Skeletal muscle satellite cell (primary cell): ENCODE results near the gene GFRA1.

Experiments
- H3K27me3 ChIP-seq: 2 replicates; pipeline ENCODE4 v1.7.0; 2013; ENCODE audit warnings: low read length; ENCODE audit not compliant: control insufficient read depth, insufficient read depth
- H3K36me3 ChIP-seq: 2 replicates; pipeline ENCODE4 v1.7.0; 2013; ENCODE audit warnings: mild to moderate bottlenecking, control low read depth, low read length; ENCODE audit not compliant: insufficient read depth
- H3K4me1 ChIP-seq: 2 replicates; pipeline ENCODE4 v1.7.0; 2013; ENCODE audit warnings: low read length; ENCODE audit not compliant: control insufficient read depth, insufficient read depth
- H3K4me2 ChIP-seq: 2 replicates; pipeline ENCODE4 v1.7.0; 2013; ENCODE audit warnings: mild to moderate bottlenecking, low read length
- H3K4me3 ChIP-seq: 2 replicates; pipeline ENCODE4 v1.7.0; 2013; ENCODE audit warnings: low read length
- H3K9ac ChIP-seq: 2 replicates; pipeline ENCODE4 v1.7.0; 2013; ENCODE audit warnings: mild to moderate bottlenecking, low read depth, low read length, moderate library complexity
- H3K9me3 ChIP-seq: replicated peaks from 2 replicates; pipeline ENCODE4 v1.7.0; 2013; ENCODE audit warnings: mild to moderate bottlenecking, control low read depth, low read length

Gene GFRA1

DNA sequence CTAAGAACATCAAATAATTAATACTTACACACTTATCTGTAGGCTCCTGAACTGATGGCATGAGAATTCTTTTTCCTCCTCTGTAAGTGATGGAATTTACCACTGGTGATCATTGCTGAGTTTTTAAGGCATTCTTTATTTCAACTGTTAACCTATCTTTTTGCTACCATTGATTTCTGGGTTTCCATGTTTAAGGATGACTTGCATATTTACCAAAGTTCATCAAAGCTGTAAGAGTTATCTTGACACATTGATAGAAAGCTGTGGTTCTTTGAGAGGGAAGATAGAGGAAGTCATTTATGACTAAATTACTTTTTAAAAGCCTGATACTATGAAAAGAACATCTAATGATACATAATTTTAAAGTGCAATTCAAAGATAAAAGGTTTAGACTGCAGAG, 19.5 kb upstream of the GFRA1 start:
- H3K9me3 ChIP-seq: no peaks in the 10 kb centered on the region
- no peak overlapping the region for H3K9ac ChIP-seq
- H3K36me3 ChIP-seq: no peaks in the 10 kb centered on the region
- no peaks in the 10 kb centered on the region for H3K27me3 ChIP-seq
- no peaks in the 10 kb centered on the region for H3K4me1 ChIP-seq
- H3K4me2 ChIP-seq: no peak overlapping the region
- no peak overlapping the region for H3K4me3 ChIP-seq

DNA sequence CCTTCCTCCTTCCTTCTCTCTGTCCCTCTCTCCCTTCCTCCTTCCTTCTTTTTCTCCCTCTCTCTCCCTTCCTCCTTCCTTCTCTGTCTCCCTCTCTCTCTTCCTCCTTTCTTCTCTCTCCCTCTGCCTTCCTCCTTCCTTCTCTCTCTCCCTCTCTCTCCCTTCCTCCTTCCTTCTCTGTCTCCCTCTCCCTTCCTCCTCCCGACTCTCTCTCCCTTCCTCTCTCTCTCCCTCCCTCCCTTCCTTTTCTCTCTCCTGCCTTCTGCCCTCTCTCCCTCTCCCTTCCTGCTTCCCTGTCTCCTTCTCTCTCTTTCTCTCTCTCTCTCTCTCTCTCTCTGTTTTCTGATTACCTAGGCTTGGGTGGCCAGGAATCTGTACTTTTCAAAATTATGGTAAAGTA, 16.6 kb upstream of the GFRA1 start:
- H3K4me1 ChIP-seq: no peaks in the 10 kb centered on the region
- H3K9me3 ChIP-seq: no peaks in the 10 kb centered on the region
- no peak overlapping the region for H3K9ac ChIP-seq
- H3K4me2 ChIP-seq: no peak overlapping the region
- no peaks in the 10 kb centered on the region for H3K36me3 ChIP-seq
- H3K4me3 ChIP-seq: no peak overlapping the region
- H3K27me3 ChIP-seq: no peaks in the 10 kb centered on the region

DNA sequence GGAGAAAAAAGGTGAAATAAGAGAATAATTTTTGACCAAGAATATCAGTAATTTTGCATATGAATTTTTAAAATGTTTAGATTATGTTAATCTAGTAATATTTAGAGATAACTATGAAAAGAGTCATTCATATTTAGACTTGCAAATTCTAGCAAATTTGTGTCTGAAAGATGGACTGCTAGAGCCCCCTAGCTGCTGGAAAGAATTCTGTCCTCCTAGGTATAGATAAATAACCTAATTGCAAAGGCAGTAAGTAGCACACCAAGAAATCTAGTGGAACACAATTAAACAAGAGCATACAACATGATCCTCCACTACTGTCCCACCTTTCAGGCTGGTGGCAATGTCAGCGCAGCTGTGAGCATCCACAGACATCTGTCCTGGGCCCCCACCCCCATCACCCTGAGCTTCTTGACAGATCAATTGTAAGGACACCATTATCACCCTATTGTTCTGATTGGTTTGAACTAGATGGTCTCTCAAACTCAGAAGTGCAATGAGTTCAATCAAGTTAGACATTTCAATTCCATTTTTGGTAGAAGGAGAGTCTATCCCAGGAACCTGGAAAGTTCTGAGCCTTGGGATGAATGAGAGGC, 15.0 kb upstream of the GFRA1 start:
- no peaks in the 10 kb centered on the region for H3K9me3 ChIP-seq

DNA sequence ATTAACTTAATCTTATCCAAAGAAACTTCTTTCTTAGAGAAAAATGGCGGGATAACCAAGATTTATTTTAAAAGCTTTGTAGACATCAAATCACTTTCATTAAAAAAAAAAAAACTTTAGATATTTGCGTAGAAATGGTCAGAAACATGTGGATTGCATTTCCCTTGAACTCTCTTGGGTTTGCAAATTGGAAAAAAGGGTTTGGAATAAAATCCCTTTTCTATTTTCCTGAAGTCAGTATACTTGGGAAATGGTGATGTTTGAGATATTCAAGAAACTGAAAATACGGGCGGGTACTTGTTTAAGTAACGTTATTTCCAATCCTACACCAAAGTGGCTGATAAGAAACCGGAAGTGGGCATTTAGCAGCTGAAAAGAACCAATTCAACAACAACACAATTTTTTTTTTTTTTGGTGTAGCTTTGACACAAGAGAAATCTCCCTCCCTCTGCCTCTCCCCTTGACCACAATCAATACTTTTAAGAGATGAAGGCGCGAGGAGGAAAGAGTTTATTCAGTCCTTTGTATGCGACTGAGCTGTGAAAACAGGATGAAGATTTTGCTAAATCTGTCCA, 13.7 kb upstream of the GFRA1 start:
- Histone ChIP-seq H3K27me3 (no peaks in the 10 kb centered on the region), H3K9ac (no peak overlapping the region), H3K4me3 (no peak overlapping the region), H3K36me3 (no peaks in the 10 kb centered on the region), H3K4me1 (no peaks in the 10 kb centered on the region), H3K9me3 (no peaks in the 10 kb centered on the region), H3K4me2 (no peak overlapping the region)

More for the DNA sequence above, 15.0 kb upstream of the GFRA1 start:
- H3K9ac ChIP-seq: no peak overlapping the region
- H3K36me3 ChIP-seq: no peaks in the 10 kb centered on the region
- H3K4me1 ChIP-seq: no peaks in the 10 kb centered on the region
- no peak overlapping the region for H3K4me3 ChIP-seq
- H3K27me3 ChIP-seq: no peaks in the 10 kb centered on the region
- no peak overlapping the region for H3K4me2 ChIP-seq

DNA sequence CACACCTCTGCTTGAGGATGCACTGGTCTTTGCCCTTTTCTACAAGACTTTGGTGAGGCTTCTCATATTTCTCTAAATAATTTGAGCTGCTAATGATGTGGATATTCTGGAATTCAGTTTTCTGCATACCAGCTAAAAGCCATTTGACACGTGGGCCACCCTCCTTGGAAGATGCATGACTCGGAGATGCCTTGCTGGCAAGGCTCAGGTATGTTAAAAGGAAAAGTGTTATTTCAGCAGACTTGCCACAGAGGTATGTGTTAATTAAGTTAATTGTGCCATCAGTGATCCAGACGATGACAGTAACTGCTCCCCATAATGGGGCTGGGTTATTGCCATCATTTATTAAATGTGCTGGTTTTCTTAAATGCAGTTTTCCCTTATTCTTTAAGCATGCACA, 8.8 kb upstream of the GFRA1 start:
- H3K9me3 ChIP-seq: no peaks in the 10 kb centered on the region
- no peaks in the 10 kb centered on the region for H3K27me3 ChIP-seq
- peaks cover 4% of the 10 kb centered on the region for H3K4me1 ChIP-seq
- H3K4me3 ChIP-seq: no peak overlapping the region
- no peak overlapping the region for H3K4me2 ChIP-seq
- no peak overlapping the region for H3K9ac ChIP-seq
- no peaks in the 10 kb centered on the region for H3K36me3 ChIP-seq

DNA sequence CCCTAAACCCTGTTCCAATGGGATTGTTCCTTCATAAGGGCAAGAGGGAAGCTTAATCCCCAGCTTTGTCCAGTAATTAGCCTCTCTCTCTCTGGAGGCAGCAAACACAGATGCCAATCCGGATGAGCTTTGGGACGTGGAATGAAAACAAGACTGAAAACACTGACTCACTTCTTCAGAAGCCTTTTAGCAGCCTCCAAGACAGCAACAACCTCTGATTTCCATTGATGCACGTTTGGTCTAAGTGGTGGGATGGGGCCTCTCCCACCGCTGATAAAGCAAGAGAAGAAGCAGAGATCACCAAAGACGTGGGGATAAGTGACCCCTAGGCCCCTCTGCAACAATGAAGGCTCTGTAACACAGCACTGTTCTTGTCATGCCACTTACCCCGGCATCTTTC, 5.8 kb upstream of the GFRA1 start:
- H3K4me3 ChIP-seq: no peak overlapping the region
- H3K9ac ChIP-seq: no peak overlapping the region
- no peaks in the 10 kb centered on the region for H3K36me3 ChIP-seq
- H3K4me2 ChIP-seq: no peak overlapping the region
- H3K4me1 ChIP-seq: peaks cover 11% of the 10 kb centered on the region
- H3K27me3 ChIP-seq: no peaks in the 10 kb centered on the region
- H3K9me3 ChIP-seq: no peaks in the 10 kb centered on the region

DNA sequence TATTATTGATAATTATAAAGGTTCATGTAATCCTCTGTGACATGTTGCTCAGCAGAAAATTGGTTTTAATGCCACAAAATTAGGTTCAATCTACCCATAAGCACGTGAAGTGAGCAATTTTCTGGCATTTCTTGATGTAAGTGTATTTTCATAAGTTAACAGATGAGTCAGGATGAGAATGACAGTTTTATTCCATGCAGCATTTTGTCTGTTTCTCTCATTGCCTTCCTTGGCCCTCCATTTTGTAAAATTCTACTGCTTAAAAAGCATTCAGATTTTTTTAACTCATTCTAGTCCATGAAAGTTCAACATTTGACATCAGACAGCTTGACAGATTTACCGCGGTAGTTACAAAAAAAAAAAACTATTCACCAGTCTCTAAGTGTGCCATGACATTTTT, 4.0 kb upstream of the GFRA1 start:
- no peaks in the 10 kb centered on the region for H3K27me3 ChIP-seq
- no peak overlapping the region for H3K4me3 ChIP-seq
- no peak overlapping the region for H3K4me2 ChIP-seq
- H3K36me3 ChIP-seq: no peaks in the 10 kb centered on the region
- H3K9ac ChIP-seq: no peak overlapping the region
- H3K4me1 ChIP-seq: peaks cover 11% of the 10 kb centered on the region
- H3K9me3 ChIP-seq: no peaks in the 10 kb centered on the region

DNA sequence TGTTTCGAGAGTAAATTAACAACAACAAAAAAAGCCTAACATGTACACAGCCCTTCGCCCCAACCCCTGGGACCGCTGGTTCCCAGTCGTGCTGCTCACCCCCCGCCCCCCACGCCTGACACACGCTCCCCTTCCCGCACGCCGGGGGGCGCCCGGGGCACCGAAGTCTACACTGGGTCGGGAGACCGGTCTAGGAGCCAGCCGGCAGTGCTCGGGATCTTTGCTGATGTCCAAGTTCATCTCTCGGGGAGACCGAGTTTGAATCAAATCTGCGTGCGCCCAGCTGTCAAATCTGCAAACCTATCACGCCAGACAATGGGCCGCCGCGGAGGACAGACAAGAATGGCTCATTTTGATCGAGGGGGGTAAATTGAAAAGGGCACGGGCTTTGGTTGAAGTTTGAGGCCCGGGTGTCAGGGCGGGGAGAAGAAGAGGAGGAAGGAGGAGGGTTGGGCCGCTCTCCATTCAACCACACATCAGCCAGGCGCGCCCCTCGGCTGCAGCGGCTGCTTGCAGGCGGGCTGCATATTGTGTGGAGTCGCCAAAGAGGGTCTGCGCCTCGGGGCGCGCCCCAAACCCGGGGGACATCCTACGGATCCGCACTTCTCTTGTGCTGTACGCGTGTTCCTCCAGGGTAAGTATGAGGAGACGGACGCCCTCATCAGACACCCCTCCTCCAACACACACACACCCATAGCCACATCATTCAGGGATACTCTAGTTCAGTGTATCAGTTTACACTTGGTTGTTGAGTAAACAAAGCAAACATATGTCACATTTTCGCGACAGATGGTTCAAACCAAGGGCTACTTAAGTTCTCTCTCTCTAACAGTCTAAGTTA, 1.3 kb upstream of the GFRA1 start:
- Histone ChIP-seq H3K27me3 (no peaks in the 10 kb centered on the region), H3K4me3 (peak overlapping the region; percentile 78)

DNA sequence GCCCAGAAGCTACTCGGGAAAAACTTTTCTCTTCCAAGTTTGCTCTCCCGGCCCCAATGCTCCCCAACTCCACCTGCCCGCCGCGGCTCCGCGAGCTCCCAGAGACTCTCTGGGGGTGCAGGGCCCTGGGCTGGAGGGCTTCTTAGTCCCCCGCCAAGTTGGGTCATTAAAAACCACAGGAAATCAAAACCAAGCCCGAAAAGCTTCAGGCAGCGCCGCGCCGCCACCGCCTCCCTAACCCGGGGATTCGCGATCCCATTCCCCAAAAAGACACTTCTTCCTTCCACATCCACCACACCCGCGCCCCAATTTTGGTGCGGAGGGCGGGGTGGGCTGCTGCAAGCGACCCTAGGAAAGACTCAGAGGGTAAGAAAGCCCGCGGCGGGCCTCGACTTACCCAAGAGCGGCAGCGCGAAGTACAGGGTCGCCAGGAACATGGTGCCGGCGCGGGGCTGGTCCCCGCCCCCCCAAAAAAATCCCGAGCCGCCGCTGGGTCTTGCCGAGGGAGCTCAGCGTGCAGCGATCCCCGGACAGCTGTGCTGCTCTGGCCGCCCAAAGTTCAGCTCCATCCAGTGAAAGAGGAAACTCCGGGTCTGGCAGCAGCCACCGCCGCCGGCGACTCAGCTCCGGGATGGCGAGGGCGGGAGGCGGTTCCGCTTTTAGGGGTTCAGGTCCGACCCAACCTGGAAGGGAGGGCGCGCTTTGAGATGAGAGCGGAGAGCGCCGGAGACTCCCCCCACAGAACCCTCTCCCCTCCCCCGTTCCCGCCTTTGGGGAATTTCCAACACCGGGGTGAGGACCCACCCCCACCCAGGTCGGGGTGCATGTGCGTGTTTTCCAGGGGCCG, 1.2 kb downstream of the GFRA1 start:
- Histone ChIP-seq H3K27me3 (no peaks in the 10 kb centered on the region), H3K4me1 (peaks cover 14% of the 10 kb centered on the region), H3K4me3 (peak overlapping the region; percentile 78), H3K4me2 (peak overlapping the region; percentile 91), H3K9me3 (no peaks in the 10 kb centered on the region), H3K36me3 (no peaks in the 10 kb centered on the region), H3K9ac (peak overlapping the region; percentile 69)

More for the DNA sequence above, 1.3 kb upstream of the GFRA1 start:
- no peaks in the 10 kb centered on the region for H3K9me3 ChIP-seq
- H3K9ac ChIP-seq: peak overlapping the region; percentile 69
- peaks cover 17% of the 10 kb centered on the region for H3K4me1 ChIP-seq
- H3K4me2 ChIP-seq: peak overlapping the region; percentile 91
- no peaks in the 10 kb centered on the region for H3K36me3 ChIP-seq

DNA sequence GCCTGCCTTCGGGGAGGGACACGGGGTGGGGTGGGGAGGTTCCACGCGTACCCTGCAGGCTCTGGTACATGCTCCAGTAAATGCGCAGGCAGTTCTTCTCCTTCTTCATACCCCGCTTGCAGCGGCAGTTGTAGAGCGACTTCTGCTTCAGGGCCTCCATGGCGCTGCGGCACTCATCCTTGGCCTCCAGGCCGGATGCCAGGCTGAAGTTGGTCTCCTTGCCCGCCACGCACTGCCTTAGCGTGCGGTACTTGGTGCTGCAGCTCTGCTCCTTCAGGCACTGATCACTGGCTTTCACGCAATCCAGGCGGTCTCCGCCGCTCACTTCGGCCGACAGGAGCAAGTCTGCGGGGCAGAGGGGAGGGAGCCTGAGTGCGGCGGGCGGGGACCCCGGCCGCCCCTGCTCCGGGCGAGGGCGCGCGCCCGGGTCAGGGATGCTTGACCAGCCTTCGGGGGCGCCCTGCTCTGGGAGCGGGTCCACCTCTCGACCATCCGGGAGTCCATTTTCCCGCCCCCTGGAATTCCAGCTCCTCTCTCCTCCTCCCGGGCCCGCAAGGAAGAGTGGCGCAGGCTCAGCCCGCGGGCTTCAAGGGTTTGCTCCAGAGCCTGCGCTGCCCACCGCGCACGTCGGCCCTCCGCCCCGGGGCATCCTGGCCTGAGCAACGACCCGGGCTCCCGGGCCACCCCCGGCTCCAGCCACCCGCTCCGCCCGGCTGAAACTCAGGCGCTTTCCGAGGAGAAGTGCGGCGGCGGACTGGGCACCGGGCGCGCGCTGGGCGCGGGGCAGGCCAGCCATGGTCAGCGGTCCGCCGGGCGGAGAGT, 2.0 kb downstream of the GFRA1 start:
- peak overlapping the region; percentile 78 for H3K4me3 ChIP-seq
- H3K27me3 ChIP-seq: no peaks in the 10 kb centered on the region
- peaks cover 14% of the 10 kb centered on the region for H3K4me1 ChIP-seq
- peak overlapping the region; percentile 69 for H3K9ac ChIP-seq
- H3K9me3 ChIP-seq: no peaks in the 10 kb centered on the region
- peaks cover 5% of the 10 kb centered on the region for H3K36me3 ChIP-seq
- peak overlapping the region; percentile 91 for H3K4me2 ChIP-seq
